Smooth muscle cell (in vitro differentiated cells): Measurements from ENCODE around the gene TMEM238. TPM values are rescaled to one million over a fixed set of nuclear protein-coding genes. Genes with fewer than 3 reads are reported as not detected.
A peak's percentile ranks its signal among the peaks of the same experiment; 100 is the strongest.
"Not testable (repeated sequence)": the region's sequence is repeated elsewhere in the genome, so short reads cannot be mapped to it uniquely, and the experiment has no call there.

ENCODE experiments used
- DNase-seq: peaks from one replicate; lab custom pipeline; 2025; ENCODE audit not compliant: unreplicated experiment; lab: John Stamatoyannopoulos, UW
- H2AFZ ChIP-seq: fragments of 200-600 bp; sonication (generic); 2 replicates; pipeline ENCODE4 v1.6.0; 2016; ENCODE audit warnings: antibody characterized with exemption, low read depth, mild to moderate bottlenecking
- H3F3A ChIP-seq: fragments of 200-600 bp; sonication (generic); 2 replicates; pipeline ENCODE4 v1.6.0; 2017; ENCODE audit warnings: antibody characterized with exemption, low read depth
- H3K27ac ChIP-seq: fragments of 200-600 bp; sonication (generic); 2 replicates; pipeline ENCODE4 v1.5.1; 2016; ENCODE audit warnings: low read depth, mild to moderate bottlenecking
- H3K27me3 ChIP-seq: fragments of 200-600 bp; sonication (generic); 2 replicates; pipeline ENCODE4 v1.6.1; 2016; ENCODE audit warnings: low read depth, mild to moderate bottlenecking
- H3K36me3 ChIP-seq: fragments of 200-600 bp; sonication (generic); 2 replicates; pipeline ENCODE4 v1.5.1; 2016; ENCODE audit warnings: low read depth
- H3K4me1 ChIP-seq: fragments of 200-600 bp; sonication (generic); 2 replicates; pipeline ENCODE4 v1.5.1; 2016; ENCODE audit warnings: low read depth
- H3K4me2 ChIP-seq: fragments of 200-600 bp; sonication (generic); 2 replicates; pipeline ENCODE4 v1.6.0; 2016; ENCODE audit warnings: mild to moderate bottlenecking
- H3K4me3 ChIP-seq: fragments of 200-600 bp; sonication (generic); 2 replicates; pipeline ENCODE4 v1.5.1; 2016; ENCODE audit warnings: mild to moderate bottlenecking
- H3K79me2 ChIP-seq: fragments of 200-600 bp; sonication (generic); 2 replicates; pipeline ENCODE4 v1.6.0; 2016; ENCODE audit warnings: low read depth, mild to moderate bottlenecking
- H3K9ac ChIP-seq: fragments of 200-600 bp; sonication (generic); 2 replicates; pipeline ENCODE4 v1.6.0; 2016; ENCODE audit warnings: low read depth
- H3K9me3 ChIP-seq: fragments of 200-600 bp; sonication (generic); replicated peaks from 2 replicates; pipeline ENCODE4 v1.5.1; 2016; ENCODE audit warnings: low read depth
- H4K20me1 ChIP-seq: fragments of 200-600 bp; sonication (generic); 2 replicates; pipeline ENCODE4 v1.6.0; 2016; ENCODE audit warnings: low read depth
- WGBS: methylation state at CpG from one replicate; pipeline ENCODE4 v1.1.7; 2016; ENCODE audit warnings: low lambda C conversion rate; 5-methylcytosine and 5-hydroxymethylcytosine counted together
- polyA plus RNA-seq: library from polyadenylated mRNA; unstranded; fragments of >200 nt; fragmentation: Nextera tagmentation; extraction: Ambion mirVana; gene quantifications from 2 replicates; pipeline ENCODE4 v1.2.1, GENCODE V29; 2016
- total RNA-seq: library from RNA; depleted of rRNA; stranded (reverse); fragments of >200 nt; gene quantifications from 2 replicates; pipeline ENCODE4 v1.2.3, GENCODE V29; 2014
- TF ChIP-seq, protein P1 (sequence below): fragments of 200-600 bp; sonication (generic); IDR thresholded peaks from 2 replicates; pipeline ENCODE4 v1.5.1; 2017; ENCODE audit warnings: borderline replicate concordance, mild to moderate bottlenecking, antibody characterized with exemption; ENCODE audit not compliant: insufficient read depth, poor library complexity, severe bottlenecking

Gene TMEM238
- total and polyA plus RNA-seq, 2 experiments from 2014 or later, result 2.6 to 3.3 TPM

DNA sequence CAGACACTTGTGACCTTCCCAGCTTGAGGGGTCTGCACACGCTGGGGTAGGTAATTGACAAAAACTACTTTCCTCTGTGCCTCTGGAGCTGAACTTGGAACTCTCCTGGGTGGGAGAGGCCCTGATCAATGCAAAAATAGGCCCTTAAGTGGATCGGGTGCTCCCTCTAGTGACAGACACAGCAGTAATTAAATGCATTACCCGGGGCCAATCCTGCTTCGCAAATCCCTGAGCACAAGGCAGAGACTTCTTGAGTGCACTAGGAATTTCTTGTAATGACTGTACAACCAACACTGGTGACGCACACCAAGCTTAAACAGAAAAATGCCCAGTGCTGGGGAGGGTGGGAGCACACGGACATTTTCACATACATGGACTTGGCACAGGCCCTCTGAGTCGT, 34.1 kb upstream of the TMEM238 start:
- Histone ChIP-seq H3F3A (no peaks in the 10 kb centered on the region), H3K27me3 (no peaks in the 10 kb centered on the region), H3K27ac (no peak overlapping the region), H2AFZ (no peak overlapping the region), H4K20me1 (no peaks in the 10 kb centered on the region), H3K4me1 (no peaks in the 10 kb centered on the region), H3K79me2 (no peaks in the 10 kb centered on the region), H3K4me2 (no peak overlapping the region), H3K4me3 (no peak overlapping the region), H3K9ac (no peak overlapping the region), H3K9me3 (no peaks in the 10 kb centered on the region), H3K36me3 (no peaks in the 10 kb centered on the region)
- DNase-seq, result no peak
- 17% methylated on average over 7 of the region's 7 CpGs for WGBS
- TF ChIP-seq, protein P1, sequence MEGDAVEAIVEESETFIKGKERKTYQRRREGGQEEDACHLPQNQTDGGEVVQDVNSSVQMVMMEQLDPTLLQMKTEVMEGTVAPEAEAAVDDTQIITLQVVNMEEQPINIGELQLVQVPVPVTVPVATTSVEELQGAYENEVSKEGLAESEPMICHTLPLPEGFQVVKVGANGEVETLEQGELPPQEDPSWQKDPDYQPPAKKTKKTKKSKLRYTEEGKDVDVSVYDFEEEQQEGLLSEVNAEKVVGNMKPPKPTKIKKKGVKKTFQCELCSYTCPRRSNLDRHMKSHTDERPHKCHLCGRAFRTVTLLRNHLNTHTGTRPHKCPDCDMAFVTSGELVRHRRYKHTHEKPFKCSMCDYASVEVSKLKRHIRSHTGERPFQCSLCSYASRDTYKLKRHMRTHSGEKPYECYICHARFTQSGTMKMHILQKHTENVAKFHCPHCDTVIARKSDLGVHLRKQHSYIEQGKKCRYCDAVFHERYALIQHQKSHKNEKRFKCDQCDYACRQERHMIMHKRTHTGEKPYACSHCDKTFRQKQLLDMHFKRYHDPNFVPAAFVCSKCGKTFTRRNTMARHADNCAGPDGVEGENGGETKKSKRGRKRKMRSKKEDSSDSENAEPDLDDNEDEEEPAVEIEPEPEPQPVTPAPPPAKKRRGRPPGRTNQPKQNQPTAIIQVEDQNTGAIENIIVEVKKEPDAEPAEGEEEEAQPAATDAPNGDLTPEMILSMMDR, result peak; percentile 76

DNA sequence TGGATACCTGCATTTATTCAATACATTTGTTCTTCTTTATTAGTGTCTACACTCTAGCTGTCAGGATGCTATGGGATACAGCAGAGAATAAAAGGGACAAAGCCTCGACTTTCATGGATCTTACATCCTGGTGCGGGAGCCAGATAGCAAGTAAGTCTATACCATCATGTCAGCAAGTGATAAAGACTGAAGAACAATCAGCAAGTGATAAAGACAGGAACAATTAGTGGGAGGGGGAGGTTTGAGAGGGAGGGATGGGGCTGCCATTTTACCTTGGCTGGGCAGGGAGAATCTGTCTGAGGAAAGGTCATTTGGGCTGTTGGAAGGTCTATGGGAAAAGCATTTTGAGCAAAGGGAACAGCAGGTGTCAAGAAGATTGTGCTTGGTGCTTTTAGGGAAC, 26.1 kb upstream of the TMEM238 start:
- peaks cover 21% of the 10 kb centered on the region for H4K20me1 ChIP-seq
- H3K36me3 ChIP-seq, result no peaks in the 10 kb centered on the region
- H2AFZ ChIP-seq, result no peak overlapping the region
- no peak overlapping the region for H3K4me2 ChIP-seq
- H3K9ac ChIP-seq, result no peak overlapping the region
- no peaks in the 10 kb centered on the region for H3F3A ChIP-seq
- no peak for DNase-seq
- H3K4me1 ChIP-seq, result peaks cover 14% of the 10 kb centered on the region
- no peaks in the 10 kb centered on the region for H3K27me3 ChIP-seq
- H3K79me2 ChIP-seq, result peaks cover 22% of the 10 kb centered on the region
- WGBS, result 95% methylated on average over 2 of the region's 2 CpGs
- no peak overlapping the region for H3K27ac ChIP-seq
- H3K4me3 ChIP-seq, result no peak overlapping the region
- TF ChIP-seq, protein P1, result no peak
- no peaks in the 10 kb centered on the region for H3K9me3 ChIP-seq

- H3K4me3 ChIP-seq, H3K36me3 ChIP-seq, H2AFZ ChIP-seq, DNase-seq, H3K9me3 ChIP-seq, H3K27ac ChIP-seq, H3K9ac ChIP-seq, H3K4me2 ChIP-seq, H3F3A ChIP-seq, H3K27me3 ChIP-seq: not testable (repeated sequence)
- 98% methylated on average over 8 of the region's 8 CpGs for WGBS
- Histone ChIP-seq H3K4me1 (peaks cover 14% of the 10 kb centered on the region), H3K79me2 (peaks cover 30% of the 10 kb centered on the region), H4K20me1 (peaks cover 28% of the 10 kb centered on the region)
Measured at GRCh38 chr19:55409179-55409578, 25.1 kb upstream of the TMEM238 start.

DNA sequence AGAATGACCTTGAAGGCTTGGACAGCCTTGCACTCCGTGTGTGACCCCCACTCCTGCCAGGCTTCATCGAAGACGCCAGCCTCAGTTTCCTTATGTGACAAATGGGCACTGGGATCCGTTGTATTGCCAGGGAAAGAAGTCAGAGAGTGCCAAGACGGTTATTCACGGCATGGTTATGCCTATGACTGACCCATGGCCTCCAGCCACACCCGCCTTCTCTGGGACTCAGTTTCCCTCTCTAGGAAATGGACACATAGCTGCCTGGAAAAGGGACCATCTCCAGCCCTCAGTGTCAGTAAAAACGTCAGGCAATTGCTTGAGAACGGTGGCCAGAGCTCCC, 24.4 kb upstream of the TMEM238 start:
- peak overlapping the region; percentile 47 for H2AFZ ChIP-seq
- peak overlapping the region; percentile 82 for H3K27ac ChIP-seq
- TF ChIP-seq, protein P1, result no peak
- H3K4me3 ChIP-seq, result peak overlapping the region; percentile 78
- no peaks in the 10 kb centered on the region for H3F3A ChIP-seq
- no peaks in the 10 kb centered on the region for H3K27me3 ChIP-seq
- peaks cover 32% of the 10 kb centered on the region for H4K20me1 ChIP-seq
- DNase-seq, result no peak
- peaks cover 34% of the 10 kb centered on the region for H3K79me2 ChIP-seq
- peaks cover 14% of the 10 kb centered on the region for H3K4me1 ChIP-seq
- 70% methylated on average over 9 of the region's 9 CpGs for WGBS
- peak overlapping the region; percentile 76 for H3K4me2 ChIP-seq
- no peaks in the 10 kb centered on the region for H3K9me3 ChIP-seq
- peak overlapping the region; percentile 65 for H3K9ac ChIP-seq
- H3K36me3 ChIP-seq, result no peaks in the 10 kb centered on the region
